Endothelial cell of umbilical vein (primary cell): Measurements from ENCODE around the gene TLE4.

ENCODE experiments used
- EZH2 ChIP-seq: IDR thresholded peaks from 2 replicates; pipeline ENCODE4 v1.6.1; 2012; ENCODE audit warnings: borderline replicate concordance, low read depth, mild to moderate bottlenecking, moderate library complexity, low read length, inconsistent platforms; ENCODE audit not compliant: severe bottlenecking
- GATA2 ChIP-seq: IDR thresholded peaks from 2 replicates; pipeline ENCODE4 v1.7.0; 2011; ENCODE audit warnings: low read depth, mild to moderate bottlenecking, moderate library complexity, mixed read lengths, low read length; ENCODE audit not compliant: insufficient read length, insufficient read depth
- POLR2A ChIP-seq: IDR thresholded peaks from 2 replicates; pipeline ENCODE4 v1.6.1; 2012; ENCODE audit warnings: low read depth, mild to moderate bottlenecking, control low read depth, low read length
- TF ChIP-seq, protein P1 (sequence below), 2 donors: IDR thresholded peaks; 1 replicate in 1 of 2; 2 replicates in 1 of 2; pipeline ENCODE4 v1.5.1; 2011; ENCODE audit warnings: low read length in 2 of 2, mild to moderate bottlenecking in 2 of 2, moderate library complexity in 2 of 2, control low read depth in 1 of 2, inconsistent platforms in 1 of 2, low read depth in 1 of 2; ENCODE audit not compliant: insufficient read depth in 1 of 2; ENCODE audit errors: extremely low read depth in 1 of 2
- TF ChIP-seq, protein P2 (sequence below): IDR thresholded peaks from 2 replicates; pipeline ENCODE4 v1.6.1; 2011; ENCODE audit not compliant: insufficient read depth, insufficient read length

DNA sequence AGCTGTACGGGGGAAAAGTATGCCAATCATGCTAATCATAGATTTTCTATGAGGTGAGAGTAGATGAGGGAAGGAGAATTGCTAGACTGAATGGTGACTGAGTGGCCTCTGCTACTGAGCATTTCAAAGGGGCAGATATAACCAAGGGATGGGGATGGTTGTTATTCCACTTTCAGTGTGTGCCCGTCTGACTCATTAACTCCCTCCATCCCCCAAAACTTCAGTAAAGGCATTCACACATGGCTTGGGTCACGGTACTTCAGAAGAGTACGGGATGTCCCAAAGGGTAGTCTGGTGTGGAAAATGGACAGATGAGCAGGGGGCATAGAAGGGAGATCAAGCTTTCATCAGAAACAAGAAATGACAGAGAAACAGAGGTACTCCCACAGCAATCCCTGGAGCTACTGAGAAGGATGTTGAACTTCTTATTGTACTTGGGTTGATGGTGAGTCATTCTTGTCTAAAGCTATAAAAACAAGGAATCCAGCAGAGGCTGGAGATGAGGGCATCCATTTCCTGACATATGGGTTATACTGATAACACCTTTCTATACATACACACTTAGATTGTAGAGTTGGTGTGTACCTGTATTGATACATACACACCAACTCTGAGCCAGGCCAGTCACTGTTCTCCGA is 8.9 kb upstream of the TLE4 start:
- TF ChIP-seq, protein P1, sequence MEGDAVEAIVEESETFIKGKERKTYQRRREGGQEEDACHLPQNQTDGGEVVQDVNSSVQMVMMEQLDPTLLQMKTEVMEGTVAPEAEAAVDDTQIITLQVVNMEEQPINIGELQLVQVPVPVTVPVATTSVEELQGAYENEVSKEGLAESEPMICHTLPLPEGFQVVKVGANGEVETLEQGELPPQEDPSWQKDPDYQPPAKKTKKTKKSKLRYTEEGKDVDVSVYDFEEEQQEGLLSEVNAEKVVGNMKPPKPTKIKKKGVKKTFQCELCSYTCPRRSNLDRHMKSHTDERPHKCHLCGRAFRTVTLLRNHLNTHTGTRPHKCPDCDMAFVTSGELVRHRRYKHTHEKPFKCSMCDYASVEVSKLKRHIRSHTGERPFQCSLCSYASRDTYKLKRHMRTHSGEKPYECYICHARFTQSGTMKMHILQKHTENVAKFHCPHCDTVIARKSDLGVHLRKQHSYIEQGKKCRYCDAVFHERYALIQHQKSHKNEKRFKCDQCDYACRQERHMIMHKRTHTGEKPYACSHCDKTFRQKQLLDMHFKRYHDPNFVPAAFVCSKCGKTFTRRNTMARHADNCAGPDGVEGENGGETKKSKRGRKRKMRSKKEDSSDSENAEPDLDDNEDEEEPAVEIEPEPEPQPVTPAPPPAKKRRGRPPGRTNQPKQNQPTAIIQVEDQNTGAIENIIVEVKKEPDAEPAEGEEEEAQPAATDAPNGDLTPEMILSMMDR (IDR thresholded peaks at IDR 0.05; ENCODE audit: extremely low read depth in 1 of 2, insufficient read depth in 1 of 2, low read depth in 1 of 2, low read length in 2 of 2) = no peak
- TF ChIP-seq, protein P2, sequence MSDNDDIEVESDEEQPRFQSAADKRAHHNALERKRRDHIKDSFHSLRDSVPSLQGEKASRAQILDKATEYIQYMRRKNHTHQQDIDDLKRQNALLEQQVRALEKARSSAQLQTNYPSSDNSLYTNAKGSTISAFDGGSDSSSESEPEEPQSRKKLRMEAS = no peak
- no peak for TF ChIP-seq EZH2
- TF ChIP-seq GATA2 = peak; percentile 72
- no peak for TF ChIP-seq POLR2A
